ENCODE measurements around the gene SOX18.
"Not testable (repeated sequence)": the region's sequence is repeated elsewhere in the genome, so short reads cannot be mapped to it uniquely, and the experiment has no call there.

The SOX18 gene

GRCh38 chr20:64049060-64049877, at the start of gene SOX18:
SOX18 (minus strand) TSS chr20:64049639; CDS start chr20:64049516, 123 bp downstream.
- DNase-seq (ENCODE audit: low read depth), result peak; percentile 64

GRCh38 chr20:64098471-64099013, 49.1 kb upstream of the SOX18 start:
- no peak for DNase-seq (ENCODE audit: low read depth)

GRCh38 chr20:64096535-64096934, 47.1 kb upstream of the SOX18 start:
- no peak for DNase-seq (ENCODE audit: low read depth)

- no peak for DNase-seq (ENCODE audit: low read depth)
Measured at GRCh38 chr20:64095927-64096326, 46.5 kb upstream of the SOX18 start.

GRCh38 chr20:64095455-64095854, 46.0 kb upstream of the SOX18 start:
- DNase-seq (ENCODE audit: low read depth), result no peak

GRCh38 chr20:64093013-64093503, 43.6 kb upstream of the SOX18 start:
- DNase-seq (ENCODE audit: low read depth), result no peak

GRCh38 chr20:64092258-64093012, 43.0 kb upstream of the SOX18 start:
- DNase-seq (ENCODE audit: low read depth), result no peak

- no peak for DNase-seq (ENCODE audit: low read depth)
Measured at GRCh38 chr20:64091770-64092169, 42.3 kb upstream of the SOX18 start.

- no peak for DNase-seq (ENCODE audit: low read depth)
Measured at GRCh38 chr20:64091340-64091739, 41.9 kb upstream of the SOX18 start.

- peak; percentile 50 for DNase-seq (ENCODE audit: low read depth)
Measured at GRCh38 chr20:64090165-64090564, 40.7 kb upstream of the SOX18 start.

GRCh38 chr20:64088586-64088985, 39.1 kb upstream of the SOX18 start:
- not testable (repeated sequence) for DNase-seq (ENCODE audit: low read depth)

- DNase-seq (ENCODE audit: low read depth), result not testable (repeated sequence)
Measured at GRCh38 chr20:64087226-64087825, 37.9 kb upstream of the SOX18 start.

- DNase-seq (ENCODE audit: low read depth), result no peak
Measured at GRCh38 chr20:64086801-64087200, 37.4 kb upstream of the SOX18 start.

- no peak for DNase-seq (ENCODE audit: low read depth)
Measured at GRCh38 chr20:64084685-64085152, 35.3 kb upstream of the SOX18 start.

- no peak for DNase-seq (ENCODE audit: low read depth)
Measured at GRCh38 chr20:64083804-64084684, 34.6 kb upstream of the SOX18 start, which contains the start of gene LKAAEAR1. LKAAEAR1 (minus strand) TSS chr20:64084398; CDS start chr20:64084219, 179 bp downstream.

GRCh38 chr20:64083378-64083803, 34.0 kb upstream of the SOX18 start:
- DNase-seq (ENCODE audit: low read depth), result peak; percentile 85

GRCh38 chr20:64082820-64083377, 33.5 kb upstream of the SOX18 start:
- peak; percentile 64 for DNase-seq (ENCODE audit: low read depth)

- DNase-seq (ENCODE audit: low read depth), result no peak
Measured at GRCh38 chr20:64082126-64082731, 32.8 kb upstream of the SOX18 start.

- DNase-seq (ENCODE audit: low read depth), result no peak
Measured at GRCh38 chr20:64081624-64081964, 32.2 kb upstream of the SOX18 start.
